ENCODE measurements around the gene LLCFC1. TPM values are rescaled to one million over a fixed set of nuclear protein-coding genes. Genes with fewer than 3 reads are reported as not detected.

LLCFC1 gene
- total RNA-seq, 1 donor from 2014 or later: not detected

GRCh38 chr7:142961973-142962926 is 23.0 kb downstream of the LLCFC1 start, which contains the start of gene KEL:
Gene KEL (minus strand): TSS chr7:142962363. CDS start chr7:142962206, 157 bp downstream.
- H3K4me3 ChIP-seq: no peak within 1 kb of the TSS
- H3K4me1 ChIP-seq: no peaks in the 10 kb centered on the region
- intact Hi-C loops (cut with DNase I): no loop called here
- no peaks in the 10 kb centered on the region for H3K9me3 ChIP-seq
- H3K36me3 ChIP-seq: no peaks in the 10 kb centered on the region
- ATAC-seq (no peak), DNase-seq (no peak)
- TF ChIP-seq CTCF (IDR thresholded peaks at IDR 0.05): no peak
- peaks cover 4% of the 10 kb centered on the region for H3K27me3 ChIP-seq
- no peak within 1 kb of the TSS for H3K27ac ChIP-seq

GRCh38 chr7:142962991-142963390 is 23.7 kb downstream of the LLCFC1 start:
- Histone ChIP-seq H3K4me3 (no peak overlapping the region), H3K9me3 (no peaks in the 10 kb centered on the region), H3K36me3 (no peaks in the 10 kb centered on the region), H3K4me1 (no peaks in the 10 kb centered on the region), H3K27ac (no peak overlapping the region), H3K27me3 (peaks cover 4% of the 10 kb centered on the region)
- no peak for TF ChIP-seq CTCF (IDR thresholded peaks at IDR 0.05)
- DNase-seq (no peak), ATAC-seq (no peak)
- intact Hi-C loops (cut with DNase I): no loop called here

- Histone ChIP-seq H3K4me3 (no peak overlapping the region), H3K27me3 (peaks cover 12% of the 10 kb centered on the region), H3K4me1 (no peaks in the 10 kb centered on the region), H3K27ac (no peak overlapping the region), H3K36me3 (no peaks in the 10 kb centered on the region), H3K9me3 (no peaks in the 10 kb centered on the region)
- intact Hi-C loops (cut with DNase I): no loop called here
- no peak for TF ChIP-seq CTCF (IDR thresholded peaks at IDR 0.05)
- DNase-seq (no peak), ATAC-seq (no peak)
Measured at GRCh38 chr7:142963993-142964392, 24.7 kb downstream of the LLCFC1 start.

- H3K4me3 ChIP-seq: no peak overlapping the region
- intact Hi-C loops (cut with DNase I): no loop called here
- DNase-seq: no peak
- no peak overlapping the region for H3K27ac ChIP-seq
- TF ChIP-seq CTCF (IDR thresholded peaks at IDR 0.05): no peak
- no peaks in the 10 kb centered on the region for H3K36me3 ChIP-seq
- peaks cover 19% of the 10 kb centered on the region for H3K27me3 ChIP-seq
- no peaks in the 10 kb centered on the region for H3K4me1 ChIP-seq
- ATAC-seq: no peak
- H3K9me3 ChIP-seq: no peaks in the 10 kb centered on the region
Measured at GRCh38 chr7:142964502-142965246, 25.4 kb downstream of the LLCFC1 start.

GRCh38 chr7:142968229-142968628 is 28.9 kb downstream of the LLCFC1 start:
- no peak for ATAC-seq
- no peak for TF ChIP-seq CTCF (IDR thresholded peaks at IDR 0.05)
- Histone ChIP-seq H3K27me3 (peaks cover 19% of the 10 kb centered on the region), H3K27ac (no peak overlapping the region), H3K36me3 (no peaks in the 10 kb centered on the region), H3K4me3 (no peak overlapping the region), H3K4me1 (no peaks in the 10 kb centered on the region), H3K9me3 (no peaks in the 10 kb centered on the region)
- intact Hi-C loops (cut with DNase I): no loop called here
- no peak for DNase-seq
